HEK293 (cell line): ENCODE measurements around the gene CDX2.

ENCODE experiments used
- CTCF ChIA-PET: fragments of 350-600 bp; formaldehyde crosslinking; extraction: SDS; loops from one replicate; lab custom pipeline; 2021; ENCODE audit warnings: antibody characterized with exemption; lab: Yijun Ruan, JAX
- POLR2A ChIA-PET: fragments of 300-600 bp; formaldehyde crosslinking; extraction: SDS; loops from one replicate; lab custom pipeline; 2020; ENCODE audit warnings: antibody characterized with exemption, inconsistent platforms; lab: Yijun Ruan, JAX
- H3K27ac ChIP-seq: fragments of 200-500 bp; sonication (Bioruptor generic); 2 replicates; pipeline ENCODE4 v1.5.1; 2014; ENCODE audit warnings: low read depth, low read length, control low read depth, inconsistent platforms; ENCODE audit errors: extremely low read depth
- H3K36me3 ChIP-seq, 2 experiments: fragments of 200-500 bp in 1 of 2; sonication (Bioruptor generic) in 1 of 2; 1 replicate in 1 of 2; 2 replicates in 1 of 2; pipeline ENCODE4 v1.5.1; 2014 to 2017; ENCODE audit warnings: inconsistent platforms in 2 of 2, low read length in 2 of 2; ENCODE audit not compliant: control insufficient read depth in 2 of 2, insufficient read depth in 1 of 2
- H3K4me1 ChIP-seq: fragments of 200-500 bp; sonication (Bioruptor generic); 2 replicates; pipeline ENCODE4 v1.5.1; 2014; ENCODE audit warnings: mild to moderate bottlenecking, low read length, inconsistent platforms; ENCODE audit not compliant: control insufficient read depth, insufficient read depth
- H3K4me3 ChIP-seq: 2 replicates; pipeline ENCODE4 v1.5.1; 2011; ENCODE audit warnings: low read depth, mild to moderate bottlenecking, control low read depth, low read length, moderate library complexity
- H3K9me3 ChIP-seq: fragments of 200-500 bp; sonication (Bioruptor generic); 2 replicates; pipeline ENCODE4 v1.5.1; 2014; ENCODE audit warnings: low read depth, low read length, inconsistent platforms; ENCODE audit not compliant: control insufficient read depth, insufficient read depth
- ELK4 ChIP-seq: IDR thresholded peaks from 2 replicates; pipeline ENCODE4 v1.6.1; 2011; ENCODE audit warnings: mild to moderate bottlenecking, low read depth, low read length, borderline replicate concordance
- KLF10 ChIP-seq: fragments of 450-650 bp; IDR thresholded peaks from 2 replicates; pipeline ENCODE4 v1.5.1; 2018; ENCODE audit warnings: missing biosample characterization, mild to moderate bottlenecking, missing genetic modification characterization
- OVOL3 ChIP-seq: fragments of 450-650 bp; formaldehyde crosslinking; IDR thresholded peaks from 2 replicates; pipeline ENCODE4 v1.5.1; 2016; ENCODE audit warnings: missing biosample characterization, missing genetic modification characterization
- SP2 ChIP-seq: fragments of 450-650 bp; formaldehyde crosslinking; IDR thresholded peaks from 2 replicates; pipeline ENCODE4 v1.5.1; 2016; ENCODE audit warnings: missing biosample characterization, missing genetic modification characterization
- ZBTB20 ChIP-seq: fragments of 450-650 bp; formaldehyde crosslinking; IDR thresholded peaks from 2 replicates; pipeline ENCODE4 v1.5.1; 2016; ENCODE audit warnings: missing biosample characterization, missing genetic modification characterization
- ZBTB21 ChIP-seq: fragments of 450-650 bp; formaldehyde crosslinking; IDR thresholded peaks from 2 replicates; pipeline ENCODE4 v1.5.1; 2017; ENCODE audit warnings: missing biosample characterization, missing genetic modification characterization
- ZBTB26 ChIP-seq: fragments of 450-650 bp; formaldehyde crosslinking; optimal IDR thresholded peaks from 2 replicates; pipeline ENCODE3; 2016; ENCODE audit warnings: missing biosample characterization, mild to moderate bottlenecking, missing genetic modification characterization
- ZNF175 ChIP-seq: fragments of 450-650 bp; formaldehyde crosslinking; IDR thresholded peaks from 2 replicates; pipeline ENCODE4 v1.5.1; 2016; ENCODE audit warnings: missing biosample characterization, missing genetic modification characterization
- ZNF350 ChIP-seq: fragments of 450-650 bp; formaldehyde crosslinking; IDR thresholded peaks from 2 replicates; pipeline ENCODE4 v1.5.0; 2017; ENCODE audit warnings: missing biosample characterization, mild to moderate bottlenecking, missing genetic modification characterization
- ZNF394 ChIP-seq: fragments of 450-650 bp; formaldehyde crosslinking; IDR thresholded peaks from 2 replicates; pipeline ENCODE4 v1.5.1; 2016; ENCODE audit warnings: missing biosample characterization, missing genetic modification characterization, mild to moderate bottlenecking, moderate library complexity, borderline replicate concordance
- ZNF423 ChIP-seq: fragments of 450-650 bp; formaldehyde crosslinking; IDR thresholded peaks from 2 replicates; pipeline ENCODE4 v1.5.1; 2016; ENCODE audit warnings: missing biosample characterization, missing genetic modification characterization
- ZNF621 ChIP-seq: fragments of 450-650 bp; formaldehyde crosslinking; IDR thresholded peaks from 2 replicates; pipeline ENCODE4 v1.5.1; 2017; ENCODE audit warnings: missing biosample characterization, missing genetic modification characterization
- ZNF623 ChIP-seq: fragments of 450-650 bp; formaldehyde crosslinking; IDR thresholded peaks from 2 replicates; pipeline ENCODE4 v1.5.1; 2016; ENCODE audit warnings: missing biosample characterization, missing genetic modification characterization
- ZNF692 ChIP-seq: fragments of 450-650 bp; formaldehyde crosslinking; IDR thresholded peaks from 2 replicates; pipeline ENCODE4 v1.5.1; 2016; ENCODE audit warnings: missing biosample characterization, missing genetic modification characterization
- ZNF785 ChIP-seq: fragments of 450-650 bp; formaldehyde crosslinking; IDR thresholded peaks from 2 replicates; pipeline ENCODE4 v1.5.1; 2016; ENCODE audit warnings: missing biosample characterization, missing genetic modification characterization
- ZNF837 ChIP-seq: fragments of 450-650 bp; formaldehyde crosslinking; IDR thresholded peaks from 2 replicates; pipeline ENCODE4 v1.5.1; 2016; ENCODE audit warnings: missing biosample characterization, missing genetic modification characterization
- TF ChIP-seq, protein P1 (sequence below): fragments of 450-650 bp; formaldehyde crosslinking; IDR thresholded peaks from 2 replicates; pipeline ENCODE4 v1.5.1; 2016; ENCODE audit warnings: missing biosample characterization, missing genetic modification characterization
- TF ChIP-seq, protein P2 (sequence below): fragments of 450-650 bp; formaldehyde crosslinking; IDR thresholded peaks from 2 replicates; pipeline ENCODE4 v1.5.1; 2017; ENCODE audit warnings: missing biosample characterization, missing genetic modification characterization
- TF ChIP-seq, protein P3 (sequence below): fragments of 450-650 bp; formaldehyde crosslinking; IDR thresholded peaks from 2 replicates; pipeline ENCODE4 v1.5.1; 2016; ENCODE audit warnings: missing biosample characterization, missing genetic modification characterization

The CDX2 gene

GRCh38 chr13:27924529-27925141 lies 44.5 kb downstream of the CDX2 start:
- Histone ChIP-seq H3K36me3 (peaks cover 0 to 7% of the 10 kb centered on the region in 2 experiments; a peak in 1 of 3 replicates), H3K9me3 (no peaks in the 10 kb centered on the region), H3K27ac (no peak overlapping the region), H3K4me1 (no peaks in the 10 kb centered on the region), H3K4me3 (no peak overlapping the region)
- TF ChIP-seq ZBTB20 (tag by site-specific recombination): no peak
- no peak for TF ChIP-seq ZNF692
- no peak for TF ChIP-seq ZNF350 (tag by site-specific recombination)
- TF ChIP-seq KLF10 (tag by site-specific recombination): no peak
- TF ChIP-seq ZBTB21 (tag by site-specific recombination): no peak
- TF ChIP-seq OVOL3: no peak
- TF ChIP-seq ZNF623 (tag by site-specific recombination): no peak
- no peak for TF ChIP-seq ZNF423 (tag by site-specific recombination)
- TF ChIP-seq, protein P1, sequence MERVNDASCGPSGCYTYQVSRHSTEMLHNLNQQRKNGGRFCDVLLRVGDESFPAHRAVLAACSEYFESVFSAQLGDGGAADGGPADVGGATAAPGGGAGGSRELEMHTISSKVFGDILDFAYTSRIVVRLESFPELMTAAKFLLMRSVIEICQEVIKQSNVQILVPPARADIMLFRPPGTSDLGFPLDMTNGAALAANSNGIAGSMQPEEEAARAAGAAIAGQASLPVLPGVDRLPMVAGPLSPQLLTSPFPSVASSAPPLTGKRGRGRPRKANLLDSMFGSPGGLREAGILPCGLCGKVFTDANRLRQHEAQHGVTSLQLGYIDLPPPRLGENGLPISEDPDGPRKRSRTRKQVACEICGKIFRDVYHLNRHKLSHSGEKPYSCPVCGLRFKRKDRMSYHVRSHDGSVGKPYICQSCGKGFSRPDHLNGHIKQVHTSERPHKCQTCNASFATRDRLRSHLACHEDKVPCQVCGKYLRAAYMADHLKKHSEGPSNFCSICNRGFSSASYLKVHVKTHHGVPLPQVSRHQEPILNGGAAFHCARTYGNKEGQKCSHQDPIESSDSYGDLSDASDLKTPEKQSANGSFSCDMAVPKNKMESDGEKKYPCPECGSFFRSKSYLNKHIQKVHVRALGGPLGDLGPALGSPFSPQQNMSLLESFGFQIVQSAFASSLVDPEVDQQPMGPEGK: no peak
- TF ChIP-seq ZNF621: no peak
- ChIA-PET POLR2A (no interaction called here), CTCF (interaction anchor here (0.6 kb wide), 1 partner anchor 1444 kb away, joined by 3 read pairs; no protein-coding TSS in a partner anchor)

DNA sequence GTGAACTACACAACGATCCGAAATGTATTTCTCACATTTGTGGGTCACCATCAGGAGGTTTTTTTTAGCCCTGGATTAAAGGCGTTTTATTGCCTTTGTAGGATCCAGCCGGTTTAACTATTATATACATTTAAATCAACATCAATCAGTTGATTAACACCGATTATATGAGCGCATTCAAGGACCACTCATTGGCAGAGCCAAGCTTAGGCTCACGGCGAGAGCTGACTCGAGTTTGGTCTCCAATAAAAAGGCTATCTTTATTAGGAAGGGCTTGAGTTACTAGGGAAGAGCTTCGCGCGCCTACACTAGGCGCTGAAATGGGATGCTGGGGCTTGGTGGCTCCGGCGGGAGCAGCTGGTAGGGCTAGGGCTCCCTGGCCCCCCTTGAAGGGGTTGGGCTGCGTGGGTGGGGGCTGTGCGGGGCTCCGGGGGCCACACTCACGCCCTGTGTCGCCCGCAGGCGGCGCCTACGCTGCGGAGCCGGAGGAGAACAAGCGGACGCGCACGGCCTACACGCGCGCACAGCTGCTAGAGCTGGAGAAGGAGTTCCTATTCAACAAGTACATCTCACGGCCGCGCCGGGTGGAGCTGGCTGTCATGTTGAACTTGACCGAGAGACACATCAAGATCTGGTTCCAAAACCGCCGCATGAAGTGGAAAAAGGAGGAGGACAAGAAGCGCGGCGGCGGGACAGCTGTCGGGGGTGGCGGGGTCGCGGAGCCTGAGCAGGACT lies 45.2 kb downstream of the CDX2 start:
- H3K9me3 ChIP-seq: no peaks in the 10 kb centered on the region
- no peak overlapping the region for H3K27ac ChIP-seq
- peaks cover 0 to 7% of the 10 kb centered on the region in 2 experiments; a peak in 1 of 3 replicates for H3K36me3 ChIP-seq
- TF ChIP-seq ZNF837 (tag by site-specific recombination): no peak
- ChIA-PET POLR2A (no interaction called here), CTCF (interaction anchor here (0.6 kb wide), 1 partner anchor 1445 kb away, joined by 3 read pairs; no protein-coding TSS in a partner anchor)
- no peaks in the 10 kb centered on the region for H3K4me1 ChIP-seq
- no peak overlapping the region for H3K4me3 ChIP-seq

DNA sequence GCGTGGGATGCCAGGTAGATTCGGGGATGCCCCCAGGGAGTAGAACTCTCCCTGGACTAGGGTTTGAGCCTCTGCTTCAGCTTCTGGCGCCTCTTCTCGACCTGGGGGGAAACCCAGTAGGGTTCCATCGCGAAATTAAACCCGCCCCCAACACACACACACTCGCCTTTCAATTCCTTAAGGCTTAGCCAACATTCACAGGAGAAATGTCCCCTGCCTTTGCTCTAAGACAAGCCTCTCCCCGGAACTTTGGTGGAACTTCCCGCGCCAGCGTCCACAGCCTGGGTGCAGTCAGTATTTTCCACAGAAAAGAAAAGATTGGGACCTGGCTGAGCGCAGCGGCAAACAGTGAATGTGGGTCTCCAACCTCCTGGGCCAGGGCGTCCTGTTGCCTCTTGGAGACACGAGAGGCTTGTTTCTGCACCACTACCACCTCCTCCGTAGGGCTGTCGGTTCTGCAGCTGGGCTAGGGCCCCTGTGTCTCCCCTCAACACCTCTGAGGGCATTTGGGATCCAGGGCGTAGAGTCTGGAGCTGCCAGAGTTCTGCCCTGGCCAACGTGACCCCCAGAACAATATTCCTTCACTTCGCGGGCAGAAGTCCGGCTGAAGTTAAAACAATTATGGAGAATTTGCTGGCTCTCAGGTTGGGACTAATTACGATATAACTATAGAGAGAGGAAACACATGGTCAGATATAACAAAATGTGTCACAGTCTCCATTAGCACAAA lies 46.1 kb downstream of the CDX2 start:
- H3K36me3 ChIP-seq: peaks cover 0 to 7% of the 10 kb centered on the region in 2 experiments; a peak in 1 of 3 replicates
- H3K4me1 ChIP-seq: no peaks in the 10 kb centered on the region
- H3K4me3 ChIP-seq: no peak overlapping the region
- no peak for TF ChIP-seq ELK4
- no peak for TF ChIP-seq ZBTB26
- no peak for TF ChIP-seq ZNF394 (tag by site-specific recombination)
- TF ChIP-seq ZNF175 (tag by site-specific recombination): no peak
- TF ChIP-seq, protein P2, sequence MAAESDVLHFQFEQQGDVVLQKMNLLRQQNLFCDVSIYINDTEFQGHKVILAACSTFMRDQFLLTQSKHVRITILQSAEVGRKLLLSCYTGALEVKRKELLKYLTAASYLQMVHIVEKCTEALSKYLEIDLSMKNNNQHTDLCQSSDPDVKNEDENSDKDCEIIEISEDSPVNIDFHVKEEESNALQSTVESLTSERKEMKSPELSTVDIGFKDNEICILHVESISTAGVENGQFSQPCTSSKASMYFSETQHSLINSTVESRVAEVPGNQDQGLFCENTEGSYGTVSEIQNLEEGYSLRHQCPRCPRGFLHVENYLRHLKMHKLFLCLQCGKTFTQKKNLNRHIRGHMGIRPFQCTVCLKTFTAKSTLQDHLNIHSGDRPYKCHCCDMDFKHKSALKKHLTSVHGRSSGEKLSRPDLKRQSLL (tag by site-specific recombination): no peak
- TF ChIP-seq SP2 (tag by site-specific recombination): no peak
- TF ChIP-seq ZNF785 (tag by site-specific recombination): no peak
- TF ChIP-seq, protein P3, sequence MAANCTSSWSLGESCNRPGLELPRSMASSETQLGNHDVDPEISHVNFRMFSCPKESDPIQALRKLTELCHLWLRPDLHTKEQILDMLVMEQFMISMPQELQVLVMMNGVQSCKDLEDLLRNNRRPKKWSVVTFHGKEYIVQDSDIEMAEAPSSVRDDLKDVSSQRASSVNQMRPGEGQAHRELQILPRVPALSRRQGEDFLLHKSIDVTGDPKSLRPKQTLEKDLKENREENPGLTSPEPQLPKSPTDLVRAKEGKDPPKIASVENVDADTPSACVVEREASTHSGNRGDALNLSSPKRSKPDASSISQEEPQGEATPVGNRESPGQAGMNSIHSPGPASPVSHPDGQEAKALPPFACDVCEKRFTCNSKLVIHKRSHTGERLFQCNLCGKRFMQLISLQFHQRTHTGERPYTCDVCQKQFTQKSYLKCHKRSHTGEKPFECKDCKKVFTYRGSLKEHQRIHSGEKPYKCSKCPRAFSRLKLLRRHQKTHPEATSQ: no peak
- no peak for TF ChIP-seq ZNF837 (tag by site-specific recombination)
- no peak overlapping the region for H3K27ac ChIP-seq
- ChIA-PET CTCF (no interaction called here), POLR2A (no interaction called here)
- no peaks in the 10 kb centered on the region for H3K9me3 ChIP-seq
